GM21619 (cell line): ENCODE results near the gene DIP2C.
"Not testable (repeated sequence)": the region's sequence is repeated elsewhere in the genome, so short reads cannot be mapped to it uniquely, and the experiment has no call there.

ENCODE experiments used
- ATAC-seq: cut with Tn5 transposase; IDR thresholded peaks from one replicate; pipeline ENCODE4 v1.9.1; 2021; ENCODE audit not compliant: unreplicated experiment

Gene DIP2C

GRCh38 chr10:689452-690371 lies at the start of gene DIP2C:
Gene DIP2C (minus strand): TSS chr10:689668. CDS start chr10:689578, 90 bp downstream.
- ATAC-seq: no peak

GRCh38 chr10:734481-734880 lies 45.0 kb upstream of the DIP2C start:
- no peak for ATAC-seq

- no peak for ATAC-seq
Observed at GRCh38 chr10:733086-733485, 43.6 kb upstream of the DIP2C start.

GRCh38 chr10:729213-729612 lies 39.7 kb upstream of the DIP2C start:
- ATAC-seq: no peak

DNA sequence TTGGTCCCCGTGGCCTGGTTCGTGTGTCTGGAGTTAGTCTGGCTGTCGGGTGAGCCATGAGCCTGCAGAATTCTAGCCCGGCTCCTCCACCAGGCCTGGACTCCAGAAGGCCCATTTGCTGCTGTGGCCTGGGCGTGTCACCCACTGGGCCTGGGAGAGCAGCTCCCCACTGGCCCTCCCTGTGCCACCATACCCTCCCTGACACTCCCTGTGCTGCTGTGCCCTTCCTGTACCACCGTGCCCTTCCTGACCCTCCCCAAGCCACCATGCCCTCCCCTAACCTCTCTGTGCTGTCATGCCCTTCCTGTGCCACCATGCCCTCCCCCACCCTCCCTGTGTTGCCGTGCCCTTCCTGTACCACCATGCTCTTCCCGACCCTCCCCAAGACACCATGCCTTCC lies 39.1 kb upstream of the DIP2C start:
- no peak for ATAC-seq

DNA sequence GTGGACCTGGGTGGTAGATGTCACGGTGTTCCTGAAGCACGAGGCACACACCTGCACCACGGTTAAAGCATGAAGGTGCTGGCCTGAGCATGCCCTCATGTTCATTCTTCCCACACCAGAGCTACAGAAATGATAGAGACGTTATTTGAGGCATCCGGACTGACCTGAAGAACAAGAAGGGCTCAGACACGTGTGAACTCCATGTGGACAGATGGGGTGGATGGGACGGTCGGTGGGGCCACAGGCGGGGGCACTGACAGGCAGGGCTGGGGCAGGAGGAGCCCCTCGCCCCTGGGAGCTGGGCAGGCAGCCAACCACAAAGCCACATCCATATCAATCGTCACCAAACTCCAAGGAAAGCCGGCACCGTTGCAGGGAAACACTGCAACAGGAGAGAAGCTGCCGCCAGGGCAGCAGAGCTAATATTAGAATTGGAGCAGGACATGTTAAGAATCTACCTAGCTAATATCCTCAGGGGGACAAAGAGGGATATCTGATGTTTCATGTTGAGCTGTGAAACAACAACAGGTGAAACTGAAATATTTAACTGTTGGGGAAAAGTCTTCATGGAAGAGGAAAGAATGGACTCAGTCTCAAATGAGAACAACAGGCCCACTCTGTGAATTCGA lies 37.8 kb upstream of the DIP2C start:
- ATAC-seq: no peak

- no peak for ATAC-seq
Observed at GRCh38 chr10:725786-726185, 36.3 kb upstream of the DIP2C start.

DNA sequence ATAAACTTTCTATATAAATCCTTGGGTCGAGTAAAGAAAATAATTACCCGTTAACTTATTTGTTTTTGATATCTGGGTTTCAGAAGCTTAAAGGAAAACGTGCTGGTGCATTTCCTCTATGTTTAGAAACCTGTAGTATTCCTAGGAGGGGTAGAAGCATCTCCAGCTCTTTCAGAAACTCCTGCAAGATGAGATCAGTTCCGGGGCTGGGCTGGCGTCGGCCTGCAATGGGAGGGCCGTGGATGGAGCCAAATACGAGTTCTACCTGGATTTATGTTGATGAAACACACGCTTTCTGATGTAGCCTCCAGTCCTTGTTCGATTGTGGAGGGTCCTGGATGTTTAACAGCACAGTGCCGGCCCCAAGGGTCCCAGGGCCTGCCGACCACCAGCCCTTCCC lies 35.8 kb upstream of the DIP2C start:
- no peak for ATAC-seq

DNA sequence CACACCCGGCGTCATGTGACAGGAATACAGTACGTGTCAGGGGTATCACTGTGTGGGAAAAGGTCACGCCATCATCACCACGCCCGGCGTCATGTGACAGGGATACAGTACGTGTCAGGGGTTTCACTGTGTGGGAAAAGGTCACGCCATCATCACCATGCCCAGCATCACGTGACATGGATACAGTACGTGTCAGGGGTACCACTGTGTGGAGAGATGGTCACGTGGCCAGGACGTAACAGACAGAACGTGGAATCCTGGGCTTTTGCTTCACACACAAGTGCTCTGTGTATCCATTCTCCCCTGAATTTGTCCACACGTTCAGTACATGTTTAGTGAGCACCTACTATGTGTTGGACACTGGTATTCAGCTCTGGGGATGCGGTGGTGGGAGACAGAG lies 34.5 kb upstream of the DIP2C start:
- no peak for ATAC-seq

DNA sequence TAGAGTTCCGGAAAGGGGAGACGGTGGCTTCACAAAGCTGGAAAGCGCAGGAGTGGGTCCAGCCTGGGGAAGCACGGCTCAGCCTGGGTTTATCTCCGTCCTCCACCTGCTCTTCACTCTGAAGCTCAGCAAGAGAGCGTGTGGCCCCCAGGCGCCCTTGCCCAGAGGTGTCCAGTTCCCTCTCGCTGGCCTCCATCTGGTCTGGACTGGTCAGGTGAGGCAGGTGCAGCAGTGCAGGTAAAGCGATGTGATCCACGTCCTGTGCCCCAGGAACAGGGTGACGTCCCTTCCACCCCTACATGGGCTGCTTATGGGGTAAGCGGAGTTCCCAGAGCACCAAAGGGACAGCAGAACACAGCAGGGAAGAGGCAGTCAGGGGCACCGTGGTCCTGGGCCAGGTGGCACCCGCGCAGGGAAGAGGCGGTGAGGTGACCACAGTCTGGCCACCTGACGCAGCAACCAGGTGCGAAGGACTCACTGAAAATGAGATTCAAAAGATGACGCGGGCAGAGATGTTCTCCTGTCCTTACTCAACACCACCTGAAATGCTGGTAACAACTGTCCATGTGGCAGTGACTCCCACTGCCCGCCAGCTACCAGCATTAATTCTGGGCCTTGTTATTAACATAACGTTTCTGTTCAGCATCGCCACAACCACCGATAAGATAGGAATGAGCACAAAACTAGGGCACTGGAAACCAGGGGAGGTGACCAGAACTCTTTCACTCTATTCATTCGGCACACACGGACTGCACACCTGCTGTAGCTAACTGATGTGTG lies 33.0 kb upstream of the DIP2C start:
- no peak for ATAC-seq

- ATAC-seq: no peak
Observed at GRCh38 chr10:718143-718700, 28.8 kb upstream of the DIP2C start.

DNA sequence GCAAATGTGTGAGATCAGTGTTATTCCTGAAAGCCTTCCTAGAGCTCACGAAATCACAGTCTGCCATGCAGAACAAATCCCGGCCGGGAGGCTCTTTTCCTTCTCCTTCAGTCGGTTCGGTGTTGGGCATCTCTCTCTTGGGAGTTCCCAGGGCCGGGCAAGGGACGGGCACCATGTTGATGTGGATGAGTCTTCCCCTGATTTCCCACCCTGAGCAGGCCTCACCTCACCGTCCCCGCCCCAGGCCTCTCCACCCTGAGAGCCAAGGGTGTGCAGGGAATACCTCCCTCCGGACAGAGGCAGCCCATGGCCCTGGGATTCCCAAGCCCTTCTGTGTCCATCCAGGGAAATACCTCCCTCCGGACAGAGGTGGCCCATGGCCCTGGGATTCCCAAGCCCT lies 28.0 kb upstream of the DIP2C start:
- ATAC-seq: no peak

DNA sequence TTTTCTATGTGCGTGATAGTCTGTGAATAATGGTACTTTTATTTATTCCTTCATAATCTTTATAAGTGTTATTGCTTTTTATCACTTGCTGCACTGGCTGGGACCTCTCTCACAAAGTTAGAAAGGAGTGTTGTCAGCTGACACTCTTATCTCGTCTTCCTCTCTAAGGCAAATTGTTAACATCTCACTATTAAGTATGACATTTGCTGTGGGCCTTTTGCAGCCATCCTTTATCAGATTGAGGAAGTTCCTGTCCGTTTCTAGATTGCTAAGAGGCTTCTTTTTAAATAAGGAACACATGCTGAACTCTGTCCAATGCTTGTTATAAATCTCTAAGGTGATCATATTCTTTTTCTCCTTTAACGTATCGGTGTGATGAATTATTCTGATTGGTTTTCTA lies 27.4 kb upstream of the DIP2C start:
- ATAC-seq: no peak

DNA sequence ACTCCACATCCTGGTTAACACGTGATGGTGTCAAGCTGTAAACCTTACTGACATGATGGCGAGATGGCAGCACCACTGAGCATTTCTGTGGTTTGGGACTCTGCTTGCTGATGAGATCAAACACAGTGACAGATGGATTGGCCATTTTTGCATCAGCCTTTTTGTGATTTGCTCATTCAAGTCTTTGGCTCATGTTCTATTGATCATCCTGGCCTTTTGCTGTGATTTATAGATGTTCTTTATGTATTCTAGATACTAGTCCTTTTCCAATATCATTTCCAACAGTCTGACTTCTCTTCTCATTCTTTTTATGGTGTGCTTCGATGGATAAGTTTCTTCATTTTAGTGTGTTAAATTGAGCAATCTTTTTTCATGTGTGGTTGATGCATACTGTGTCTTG lies 24.7 kb upstream of the DIP2C start:
- no peak for ATAC-seq

DNA sequence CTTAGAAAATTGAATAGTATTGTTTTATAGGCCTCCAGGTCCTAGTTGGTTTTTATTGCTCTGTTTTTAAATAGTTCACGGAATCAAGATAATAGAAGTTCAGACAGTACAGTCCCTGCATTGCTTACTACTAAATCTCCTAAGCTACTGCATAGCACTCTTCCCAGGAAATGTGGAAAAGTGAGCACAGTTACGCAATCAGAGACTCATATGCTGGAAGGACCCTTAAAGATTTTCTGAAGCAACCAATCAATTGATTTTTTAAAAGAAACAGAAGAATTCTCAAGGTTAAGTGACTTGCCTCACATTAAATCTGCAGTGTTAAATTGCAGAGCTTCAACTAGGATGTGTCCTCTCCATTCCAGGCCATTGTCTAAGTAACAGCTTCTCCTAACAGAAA lies 23.1 kb upstream of the DIP2C start:
- ATAC-seq: no peak

DNA sequence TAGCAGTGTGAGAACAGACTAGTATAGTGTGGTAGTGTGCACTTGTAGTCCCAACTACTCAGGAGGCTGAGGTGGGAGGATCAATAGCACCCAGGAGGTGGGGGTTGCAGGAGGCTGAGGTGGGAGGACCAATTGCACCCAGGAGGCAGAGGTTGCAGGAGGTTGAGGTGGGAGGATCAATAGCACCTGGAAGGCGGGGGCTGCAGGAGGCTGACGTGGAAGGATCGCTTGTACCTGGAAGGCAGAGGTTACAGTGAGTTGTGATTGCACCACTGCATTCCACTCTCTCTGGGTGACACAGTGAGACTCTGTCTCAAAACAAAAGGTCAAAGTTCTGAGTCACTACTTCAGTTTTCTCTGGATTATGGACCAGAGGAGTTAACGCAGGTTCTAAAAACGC lies 22.6 kb upstream of the DIP2C start:
- ATAC-seq: no peak

DNA sequence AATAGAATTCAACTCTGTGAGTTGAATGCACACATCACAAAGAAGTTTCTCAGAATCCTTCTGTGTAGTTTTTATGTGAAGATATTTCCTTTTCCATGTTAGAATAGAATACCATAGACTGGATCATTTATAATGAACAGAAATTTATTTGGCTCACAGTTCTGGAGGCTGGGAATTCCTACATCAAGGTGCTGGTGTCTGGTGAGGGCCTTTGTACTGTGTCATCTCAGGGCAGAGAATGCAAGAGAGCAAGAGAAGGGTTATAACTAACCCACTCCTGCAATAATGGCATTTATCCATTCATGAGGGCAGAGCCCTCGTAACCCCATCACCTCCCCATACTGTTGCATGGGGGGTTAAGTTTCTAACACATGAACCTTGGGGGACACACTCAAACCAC lies 18.4 kb upstream of the DIP2C start:
- no peak for ATAC-seq

GRCh38 chr10:707456-707855 lies 18.0 kb upstream of the DIP2C start:
- no peak for ATAC-seq

- ATAC-seq: no peak
Observed at GRCh38 chr10:703118-703517, 13.7 kb upstream of the DIP2C start.

DNA sequence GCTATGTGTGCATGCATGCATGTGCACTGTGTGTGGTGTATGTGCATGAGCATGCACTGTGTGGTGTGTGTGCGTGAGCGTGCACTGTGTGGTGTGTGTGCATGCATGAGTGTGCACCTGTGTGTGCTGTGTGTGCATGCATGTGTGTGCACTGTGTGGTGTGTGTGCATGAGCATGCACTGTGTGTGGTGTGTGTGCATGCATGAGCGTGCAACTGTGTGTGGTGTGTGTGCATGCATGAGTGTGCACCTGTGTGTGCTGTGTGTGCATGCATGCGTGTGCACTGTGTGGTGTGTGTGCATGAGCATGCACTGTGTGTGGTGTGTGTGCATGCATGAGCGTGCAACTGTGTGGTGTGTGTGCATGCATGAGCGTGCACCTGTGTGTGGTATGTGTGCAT lies 10.7 kb upstream of the DIP2C start:
- ATAC-seq: not testable (repeated sequence)

DNA sequence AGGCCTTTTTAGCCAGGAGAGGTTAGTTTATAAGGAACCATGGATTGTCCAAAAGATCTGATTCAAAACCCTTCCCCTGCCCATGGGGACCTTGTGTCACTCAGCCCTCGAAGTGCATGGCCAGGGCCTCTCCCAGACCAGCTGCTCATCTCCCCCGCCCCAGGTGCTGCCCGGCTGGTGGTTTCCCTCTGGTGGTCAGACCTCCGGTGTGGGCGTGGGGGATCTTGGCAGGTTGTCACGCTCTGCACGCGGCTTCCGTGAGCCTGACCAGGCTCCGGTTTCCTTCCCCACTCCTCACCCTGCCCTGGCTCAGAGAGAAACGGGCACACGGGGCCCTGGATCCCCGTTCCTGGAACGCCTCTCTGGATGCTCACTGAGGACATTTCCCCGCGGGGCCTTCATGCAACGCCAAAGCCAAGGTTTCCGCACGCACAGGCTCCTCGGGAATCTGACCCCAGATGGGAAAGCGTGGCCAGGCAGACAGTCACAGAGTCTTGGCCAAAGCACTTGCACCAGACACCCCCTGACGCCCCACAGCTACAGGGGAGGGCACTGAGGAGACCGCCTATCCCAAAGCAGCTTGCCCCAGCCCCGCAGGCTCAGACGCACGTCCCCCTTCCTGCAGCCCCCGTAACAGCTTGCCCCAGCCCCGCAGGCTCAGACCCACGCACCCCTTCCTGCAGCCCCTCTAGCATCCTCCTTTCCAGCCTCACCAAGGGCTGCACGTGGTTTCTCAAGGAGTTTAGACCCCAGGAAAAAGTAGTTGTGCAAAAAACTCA lies 7.8 kb upstream of the DIP2C start:
- no peak for ATAC-seq
